ENCODE results near the gene DDAH1.

Gene DDAH1

DNA sequence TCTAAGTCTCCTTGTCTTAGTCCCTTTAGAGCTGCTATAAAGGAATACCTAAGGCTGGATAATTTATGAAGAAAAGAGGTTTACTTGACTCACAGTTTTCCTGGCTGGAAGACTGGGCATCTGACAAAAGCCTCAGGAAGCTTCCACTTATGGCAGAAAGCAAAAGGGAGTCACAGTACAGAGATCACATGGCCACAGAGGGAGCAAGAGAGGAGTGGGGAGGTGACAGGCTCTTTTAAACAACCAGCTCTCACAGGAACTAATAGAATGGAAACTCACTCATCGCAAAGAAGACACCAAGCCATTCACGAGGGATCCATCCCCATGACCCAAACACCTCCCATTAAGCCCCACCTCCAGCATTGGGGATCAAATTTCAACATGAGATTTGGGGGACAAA, 68.8 kb downstream of the DDAH1 start:
- no peaks in the 10 kb centered on the region for H4K20me1 ChIP-seq (ENCODE audit: control insufficient read depth, insufficient read depth, low read depth, low read length)
- TF ChIP-seq EZH2phosphoT487 (IDR thresholded peaks at IDR 0.05; ENCODE audit: borderline replicate concordance, low read length): no peak
- TF ChIP-seq, protein P1, sequence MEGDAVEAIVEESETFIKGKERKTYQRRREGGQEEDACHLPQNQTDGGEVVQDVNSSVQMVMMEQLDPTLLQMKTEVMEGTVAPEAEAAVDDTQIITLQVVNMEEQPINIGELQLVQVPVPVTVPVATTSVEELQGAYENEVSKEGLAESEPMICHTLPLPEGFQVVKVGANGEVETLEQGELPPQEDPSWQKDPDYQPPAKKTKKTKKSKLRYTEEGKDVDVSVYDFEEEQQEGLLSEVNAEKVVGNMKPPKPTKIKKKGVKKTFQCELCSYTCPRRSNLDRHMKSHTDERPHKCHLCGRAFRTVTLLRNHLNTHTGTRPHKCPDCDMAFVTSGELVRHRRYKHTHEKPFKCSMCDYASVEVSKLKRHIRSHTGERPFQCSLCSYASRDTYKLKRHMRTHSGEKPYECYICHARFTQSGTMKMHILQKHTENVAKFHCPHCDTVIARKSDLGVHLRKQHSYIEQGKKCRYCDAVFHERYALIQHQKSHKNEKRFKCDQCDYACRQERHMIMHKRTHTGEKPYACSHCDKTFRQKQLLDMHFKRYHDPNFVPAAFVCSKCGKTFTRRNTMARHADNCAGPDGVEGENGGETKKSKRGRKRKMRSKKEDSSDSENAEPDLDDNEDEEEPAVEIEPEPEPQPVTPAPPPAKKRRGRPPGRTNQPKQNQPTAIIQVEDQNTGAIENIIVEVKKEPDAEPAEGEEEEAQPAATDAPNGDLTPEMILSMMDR (IDR thresholded peaks at IDR 0.05; ENCODE audit: low read depth, low read length, poor library complexity, severe bottlenecking): no peak
- H3K27me3 ChIP-seq (ENCODE audit: control insufficient read depth, low read length): no peaks in the 10 kb centered on the region
- H3K79me2 ChIP-seq (ENCODE audit: control insufficient read depth, low read length): no peaks in the 10 kb centered on the region
- no peaks in the 10 kb centered on the region for H3K36me3 ChIP-seq (ENCODE audit: control insufficient read depth, low read length)
- H3K4me3 ChIP-seq (ENCODE audit: low read length): no peak overlapping the region
- no peak overlapping the region for H3K4me2 ChIP-seq (ENCODE audit: low read length)
- no peaks in the 10 kb centered on the region for H3K9me3 ChIP-seq (ENCODE audit: control insufficient read depth, insufficient read depth, low read length)
- no peaks in the 10 kb centered on the region for H3K9me2 ChIP-seq (replicated peaks; ENCODE audit: control insufficient read depth, low read length)
- H3K27ac ChIP-seq (ENCODE audit: low read depth, low read length): no peak overlapping the region
- no peaks in the 10 kb centered on the region for H3K4me1 ChIP-seq (ENCODE audit: control insufficient read depth, low read length)
- H3F3A ChIP-seq (ENCODE audit: control insufficient read depth, insufficient read depth): no peaks in the 10 kb centered on the region

DNA sequence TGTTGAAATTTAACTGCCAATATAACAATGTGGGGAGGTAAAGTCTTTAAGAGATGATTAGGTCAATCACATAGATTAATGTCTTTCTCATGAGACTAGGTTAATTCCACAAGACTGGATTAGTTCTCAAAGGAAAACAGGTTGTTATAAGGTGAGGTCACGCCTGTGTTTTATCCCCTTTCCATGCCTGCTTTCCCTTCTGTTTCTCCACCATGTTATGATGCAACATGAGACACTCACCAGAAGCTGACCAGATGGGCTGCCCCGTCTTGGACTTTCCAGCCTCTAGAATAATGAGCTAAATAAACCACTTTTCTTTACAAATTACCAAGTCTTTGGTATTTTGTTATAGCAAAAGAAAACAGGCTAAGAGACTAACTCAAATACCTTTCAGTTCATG, 70.8 kb downstream of the DDAH1 start:
- H3K36me3 ChIP-seq (ENCODE audit: control insufficient read depth, low read length): no peaks in the 10 kb centered on the region
- H3K9me3 ChIP-seq (ENCODE audit: control insufficient read depth, insufficient read depth, low read length): no peaks in the 10 kb centered on the region
- H3K27me3 ChIP-seq (ENCODE audit: control insufficient read depth, low read length): no peaks in the 10 kb centered on the region
- TF ChIP-seq, protein P1 (IDR thresholded peaks at IDR 0.05; ENCODE audit: low read depth, low read length, poor library complexity, severe bottlenecking): no peak
- H3F3A ChIP-seq (ENCODE audit: control insufficient read depth, insufficient read depth): no peaks in the 10 kb centered on the region
- no peak overlapping the region for H3K4me3 ChIP-seq (ENCODE audit: low read length)
- no peaks in the 10 kb centered on the region for H3K79me2 ChIP-seq (ENCODE audit: control insufficient read depth, low read length)
- H3K4me1 ChIP-seq (ENCODE audit: control insufficient read depth, low read length): no peaks in the 10 kb centered on the region
- H3K27ac ChIP-seq (ENCODE audit: low read depth, low read length): no peak overlapping the region
- no peaks in the 10 kb centered on the region for H4K20me1 ChIP-seq (ENCODE audit: control insufficient read depth, insufficient read depth, low read depth, low read length)
- H3K4me2 ChIP-seq (ENCODE audit: low read length): no peak overlapping the region
- H3K9me2 ChIP-seq (replicated peaks; ENCODE audit: control insufficient read depth, low read length): no peaks in the 10 kb centered on the region

DNA sequence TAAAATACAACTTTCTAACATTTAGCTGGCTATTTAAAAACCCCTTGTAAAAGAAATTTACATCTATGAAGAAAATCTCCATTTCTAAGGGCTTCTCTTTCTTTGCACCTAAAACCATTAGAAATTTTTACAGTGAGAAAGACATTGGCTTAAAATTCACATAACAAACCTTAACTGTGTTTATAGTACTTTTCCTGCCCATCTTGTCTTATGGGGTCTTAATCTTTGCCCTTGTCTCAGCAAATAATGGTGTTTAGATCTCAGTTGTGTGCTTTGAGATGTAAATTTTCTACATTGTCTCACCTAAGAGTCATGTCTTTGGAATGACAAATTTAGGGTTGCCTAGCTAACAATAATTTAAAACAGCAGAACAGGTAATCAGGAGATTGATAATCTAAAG, 71.5 kb downstream of the DDAH1 start:
- H3K4me1 ChIP-seq (ENCODE audit: control insufficient read depth, low read length): no peaks in the 10 kb centered on the region
- H3F3A ChIP-seq (ENCODE audit: control insufficient read depth, insufficient read depth): no peaks in the 10 kb centered on the region
- H3K9me3 ChIP-seq (ENCODE audit: control insufficient read depth, insufficient read depth, low read length): no peaks in the 10 kb centered on the region
- H3K9me2 ChIP-seq (replicated peaks; ENCODE audit: control insufficient read depth, low read length): no peaks in the 10 kb centered on the region
- H3K27me3 ChIP-seq (ENCODE audit: control insufficient read depth, low read length): no peaks in the 10 kb centered on the region
- no peak for TF ChIP-seq EZH2phosphoT487 (IDR thresholded peaks at IDR 0.05; ENCODE audit: borderline replicate concordance, low read length)
- TF ChIP-seq, protein P1 (IDR thresholded peaks at IDR 0.05; ENCODE audit: low read depth, low read length, poor library complexity, severe bottlenecking): no peak
- no peaks in the 10 kb centered on the region for H3K79me2 ChIP-seq (ENCODE audit: control insufficient read depth, low read length)
- no peaks in the 10 kb centered on the region for H3K36me3 ChIP-seq (ENCODE audit: control insufficient read depth, low read length)
- no peak overlapping the region for H3K4me2 ChIP-seq (ENCODE audit: low read length)
- no peaks in the 10 kb centered on the region for H4K20me1 ChIP-seq (ENCODE audit: control insufficient read depth, insufficient read depth, low read depth, low read length)
- H3K4me3 ChIP-seq (ENCODE audit: low read length): no peak overlapping the region
- no peak overlapping the region for H3K27ac ChIP-seq (ENCODE audit: low read depth, low read length)

DNA sequence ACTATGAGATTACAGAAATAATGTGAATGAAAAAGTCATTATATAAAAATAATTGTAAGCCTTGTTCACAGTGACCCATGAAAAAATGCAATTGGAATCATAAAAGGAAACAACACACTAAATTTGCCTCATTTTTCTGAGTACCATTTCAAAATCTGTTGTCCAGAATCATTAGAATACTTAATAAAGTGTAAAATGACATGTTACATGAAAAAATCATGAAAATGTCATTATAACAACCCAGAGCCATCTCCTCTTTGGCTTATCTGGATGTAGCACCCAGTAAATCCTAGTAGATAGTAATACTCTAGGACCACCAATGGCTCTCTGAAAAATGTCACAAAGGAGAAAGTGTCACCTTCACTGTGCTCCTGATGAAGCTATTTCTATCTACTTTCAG, 76.5 kb downstream of the DDAH1 start:
- Histone ChIP-seq H3K79me2 (ENCODE audit: control insufficient read depth, low read length) (no peaks in the 10 kb centered on the region), H3K4me3 (ENCODE audit: low read length) (no peak overlapping the region)
- TF ChIP-seq EZH2phosphoT487 (IDR thresholded peaks at IDR 0.05; ENCODE audit: borderline replicate concordance, low read length): no peak
- TF ChIP-seq, protein P1 (IDR thresholded peaks at IDR 0.05; ENCODE audit: low read depth, low read length, poor library complexity, severe bottlenecking): no peak

More for the DNA sequence above, 76.5 kb downstream of the DDAH1 start:
- Histone ChIP-seq H3K27me3 (ENCODE audit: control insufficient read depth, low read length) (no peaks in the 10 kb centered on the region), H3F3A (ENCODE audit: control insufficient read depth, insufficient read depth) (no peaks in the 10 kb centered on the region), H3K4me1 (ENCODE audit: control insufficient read depth, low read length) (no peaks in the 10 kb centered on the region), H3K9me2 (replicated peaks; ENCODE audit: control insufficient read depth, low read length) (no peaks in the 10 kb centered on the region; the same call in 1 of the 2 replicates), H3K27ac (ENCODE audit: low read depth, low read length) (no peak overlapping the region), H3K36me3 (ENCODE audit: control insufficient read depth, low read length) (no peaks in the 10 kb centered on the region), H3K4me2 (ENCODE audit: low read length) (no peak overlapping the region), H4K20me1 (ENCODE audit: control insufficient read depth, insufficient read depth, low read depth, low read length) (no peaks in the 10 kb centered on the region), H3K9me3 (ENCODE audit: control insufficient read depth, insufficient read depth, low read length) (no peaks in the 10 kb centered on the region)
